ENCODE measurements around the gene IL1RL1. TPM values are rescaled to one million over a fixed set of nuclear protein-coding genes. Genes with fewer than 3 reads are reported as not detected.

Gene IL1RL1
- total RNA-seq, 1 experiment from 2014 or later = 0.15 TPM

DNA sequence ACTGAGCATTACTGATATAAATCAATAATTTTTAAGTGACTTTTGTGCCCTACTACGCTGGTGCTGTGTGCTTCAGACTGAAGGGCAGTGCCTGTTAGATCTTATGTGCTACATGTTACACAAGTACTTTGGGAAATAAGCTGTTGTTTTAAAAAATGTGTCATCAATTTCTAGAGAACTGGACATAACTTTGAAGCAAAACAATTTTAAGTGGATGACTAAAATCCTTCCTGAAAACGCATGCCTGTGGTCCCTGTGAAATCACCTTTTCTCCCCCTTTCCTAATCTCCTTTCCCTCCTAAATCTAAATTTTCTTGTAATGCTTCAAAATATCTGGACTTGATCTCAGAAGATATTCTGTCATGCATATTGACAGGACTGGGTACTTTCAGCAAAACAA lies 7.1 kb upstream of the IL1RL1 start:
- POLR2A ChIA-PET = no interaction called here
- intact Hi-C loops (cut with micrococcal nuclease; ENCODE audit: unreplicated experiment) = no loop called here

DNA sequence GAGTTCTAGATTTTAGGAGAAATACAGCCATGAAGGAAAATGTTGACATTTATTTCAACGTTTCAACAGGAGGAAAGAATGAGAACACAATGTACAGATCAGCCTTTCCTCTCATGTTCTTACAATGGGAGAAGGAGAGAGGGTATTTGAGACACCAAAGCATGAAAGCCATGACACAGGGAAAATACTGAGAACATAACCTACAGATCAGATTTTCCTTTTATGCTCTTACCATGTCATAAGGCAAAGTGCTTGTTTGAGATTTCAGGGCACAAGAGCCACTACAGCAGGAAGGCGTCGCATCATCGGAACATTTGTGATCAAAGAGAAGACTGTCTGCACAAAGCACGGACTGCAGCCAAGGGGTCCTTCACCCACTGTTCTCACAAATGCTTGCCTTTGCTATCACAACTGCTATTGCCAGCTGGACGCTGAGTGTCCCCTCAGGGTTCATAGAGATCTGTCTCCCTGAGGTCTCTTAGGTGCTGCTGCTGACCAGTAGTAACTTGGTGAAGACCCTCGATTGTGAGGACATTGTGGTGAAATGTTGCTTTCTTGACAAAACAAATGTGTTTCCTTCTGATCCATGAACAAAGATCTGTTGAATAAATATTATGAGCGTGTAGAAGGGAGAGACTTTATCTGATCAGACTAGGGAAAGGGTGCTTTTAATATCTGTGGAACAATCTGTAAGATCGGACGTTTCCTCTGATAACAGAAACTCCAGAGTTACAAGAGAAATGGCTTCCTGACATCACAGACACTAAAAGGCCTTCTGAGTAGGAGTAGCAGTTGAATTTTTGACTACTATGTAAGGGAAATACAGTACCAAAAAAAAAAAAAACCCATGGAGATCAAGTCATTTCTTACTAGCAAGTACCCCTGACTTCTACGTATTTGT lies 6.4 kb upstream of the IL1RL1 start:
- DNase-seq (ENCODE audit: low read depth, low spot score) (no peak), ATAC-seq (no peak)
- intact Hi-C loops (cut with micrococcal nuclease; ENCODE audit: unreplicated experiment) = no loop called here
- no peaks in the 10 kb centered on the region for H3K4me1 ChIP-seq (ENCODE audit: control insufficient read depth, insufficient read depth, low read length)
- H3K27me3 ChIP-seq (ENCODE audit: control insufficient read depth, insufficient read depth, low read length) = peaks cover 16% of the 10 kb centered on the region
- CTCF ChIA-PET = no interaction called here
- H3K27ac ChIP-seq (ENCODE audit: low read length) = no peak overlapping the region
- POLR2A ChIA-PET = no interaction called here
- no peak overlapping the region for H3K4me3 ChIP-seq (ENCODE audit: low read depth in 2 of 2, low read length in 2 of 2)
- no peak for TF ChIP-seq TCF7L2 (IDR thresholded peaks at IDR 0.05; ENCODE audit: low read depth, low read length)
- H3K36me3 ChIP-seq (ENCODE audit: control insufficient read depth, insufficient read depth, low read length) = no peaks in the 10 kb centered on the region
- no peaks in the 10 kb centered on the region for H3K9me3 ChIP-seq (ENCODE audit: control insufficient read depth, insufficient read depth, low read depth, low read length)
- no TSS peak for BruUV-seq (replicated peaks)
- in situ Hi-C loops (cut with HindIII; ENCODE audit: low pct_unique_long_range_greater_than_20kb, low sequenced_read_pairs) = no loop called here

More for the DNA sequence above, 7.1 kb upstream of the IL1RL1 start:
- Histone ChIP-seq H3K36me3 (ENCODE audit: control insufficient read depth, insufficient read depth, low read length) (no peaks in the 10 kb centered on the region), H3K9me3 (ENCODE audit: control insufficient read depth, insufficient read depth, low read depth, low read length) (no peaks in the 10 kb centered on the region), H3K27ac (ENCODE audit: low read length) (no peak overlapping the region), H3K27me3 (ENCODE audit: control insufficient read depth, insufficient read depth, low read length) (peaks cover 18% of the 10 kb centered on the region), H3K4me1 (ENCODE audit: control insufficient read depth, insufficient read depth, low read length) (no peaks in the 10 kb centered on the region), H3K4me3 (ENCODE audit: low read depth in 2 of 2, low read length in 2 of 2) (no peak overlapping the region)
- CTCF ChIA-PET = no interaction called here
- no peak for TF ChIP-seq POLR2AphosphoS5 (IDR thresholded peaks at IDR 0.05; ENCODE audit: low read depth, low read length)
- TF ChIP-seq, protein P1, sequence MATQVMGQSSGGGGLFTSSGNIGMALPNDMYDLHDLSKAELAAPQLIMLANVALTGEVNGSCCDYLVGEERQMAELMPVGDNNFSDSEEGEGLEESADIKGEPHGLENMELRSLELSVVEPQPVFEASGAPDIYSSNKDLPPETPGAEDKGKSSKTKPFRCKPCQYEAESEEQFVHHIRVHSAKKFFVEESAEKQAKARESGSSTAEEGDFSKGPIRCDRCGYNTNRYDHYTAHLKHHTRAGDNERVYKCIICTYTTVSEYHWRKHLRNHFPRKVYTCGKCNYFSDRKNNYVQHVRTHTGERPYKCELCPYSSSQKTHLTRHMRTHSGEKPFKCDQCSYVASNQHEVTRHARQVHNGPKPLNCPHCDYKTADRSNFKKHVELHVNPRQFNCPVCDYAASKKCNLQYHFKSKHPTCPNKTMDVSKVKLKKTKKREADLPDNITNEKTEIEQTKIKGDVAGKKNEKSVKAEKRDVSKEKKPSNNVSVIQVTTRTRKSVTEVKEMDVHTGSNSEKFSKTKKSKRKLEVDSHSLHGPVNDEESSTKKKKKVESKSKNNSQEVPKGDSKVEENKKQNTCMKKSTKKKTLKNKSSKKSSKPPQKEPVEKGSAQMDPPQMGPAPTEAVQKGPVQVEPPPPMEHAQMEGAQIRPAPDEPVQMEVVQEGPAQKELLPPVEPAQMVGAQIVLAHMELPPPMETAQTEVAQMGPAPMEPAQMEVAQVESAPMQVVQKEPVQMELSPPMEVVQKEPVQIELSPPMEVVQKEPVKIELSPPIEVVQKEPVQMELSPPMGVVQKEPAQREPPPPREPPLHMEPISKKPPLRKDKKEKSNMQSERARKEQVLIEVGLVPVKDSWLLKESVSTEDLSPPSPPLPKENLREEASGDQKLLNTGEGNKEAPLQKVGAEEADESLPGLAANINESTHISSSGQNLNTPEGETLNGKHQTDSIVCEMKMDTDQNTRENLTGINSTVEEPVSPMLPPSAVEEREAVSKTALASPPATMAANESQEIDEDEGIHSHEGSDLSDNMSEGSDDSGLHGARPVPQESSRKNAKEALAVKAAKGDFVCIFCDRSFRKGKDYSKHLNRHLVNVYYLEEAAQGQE (IDR thresholded peaks at IDR 0.05; ENCODE audit: insufficient read depth in 1 of 2, low read depth in 2 of 2, low read length in 1 of 2) = no peak
- TF ChIP-seq, protein P2, sequence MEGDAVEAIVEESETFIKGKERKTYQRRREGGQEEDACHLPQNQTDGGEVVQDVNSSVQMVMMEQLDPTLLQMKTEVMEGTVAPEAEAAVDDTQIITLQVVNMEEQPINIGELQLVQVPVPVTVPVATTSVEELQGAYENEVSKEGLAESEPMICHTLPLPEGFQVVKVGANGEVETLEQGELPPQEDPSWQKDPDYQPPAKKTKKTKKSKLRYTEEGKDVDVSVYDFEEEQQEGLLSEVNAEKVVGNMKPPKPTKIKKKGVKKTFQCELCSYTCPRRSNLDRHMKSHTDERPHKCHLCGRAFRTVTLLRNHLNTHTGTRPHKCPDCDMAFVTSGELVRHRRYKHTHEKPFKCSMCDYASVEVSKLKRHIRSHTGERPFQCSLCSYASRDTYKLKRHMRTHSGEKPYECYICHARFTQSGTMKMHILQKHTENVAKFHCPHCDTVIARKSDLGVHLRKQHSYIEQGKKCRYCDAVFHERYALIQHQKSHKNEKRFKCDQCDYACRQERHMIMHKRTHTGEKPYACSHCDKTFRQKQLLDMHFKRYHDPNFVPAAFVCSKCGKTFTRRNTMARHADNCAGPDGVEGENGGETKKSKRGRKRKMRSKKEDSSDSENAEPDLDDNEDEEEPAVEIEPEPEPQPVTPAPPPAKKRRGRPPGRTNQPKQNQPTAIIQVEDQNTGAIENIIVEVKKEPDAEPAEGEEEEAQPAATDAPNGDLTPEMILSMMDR (IDR thresholded peaks at IDR 0.05) = no peak
- no peak for TF ChIP-seq SIN3A (IDR thresholded peaks at IDR 0.05; ENCODE audit: borderline replicate concordance, insufficient read depth, low read depth, low read length)
- no peak for TF ChIP-seq TCF7L2 (IDR thresholded peaks at IDR 0.05; ENCODE audit: low read depth, low read length)
- ATAC-seq (no peak), DNase-seq (ENCODE audit: low read depth, low spot score) (no peak)
- in situ Hi-C loops (cut with HindIII; ENCODE audit: low pct_unique_long_range_greater_than_20kb, low sequenced_read_pairs) = no loop called here
- no TSS peak for BruUV-seq (replicated peaks)

DNA sequence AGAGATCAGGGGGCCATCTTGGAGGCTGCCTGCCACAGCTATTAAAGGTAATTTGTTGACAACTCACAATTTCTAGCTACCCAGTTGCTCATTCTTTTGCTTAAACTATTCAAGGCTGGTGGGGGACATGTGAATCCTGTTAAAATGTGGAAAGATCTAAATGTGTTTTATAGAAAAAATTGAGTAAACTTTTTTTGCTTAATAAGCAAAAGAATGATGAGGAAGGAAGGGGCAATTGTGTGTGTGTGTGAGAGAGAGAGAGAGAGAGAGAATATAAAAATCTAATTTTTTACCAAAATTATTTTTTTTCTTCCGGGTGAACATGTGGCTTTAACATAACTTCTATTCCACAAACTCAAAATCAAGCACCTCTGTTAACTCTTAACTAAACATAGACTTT lies 5.2 kb upstream of the IL1RL1 start:
- no peak for ATAC-seq
- in situ Hi-C loops (cut with HindIII; ENCODE audit: low pct_unique_long_range_greater_than_20kb, low sequenced_read_pairs) = no loop called here
- CTCF ChIA-PET = no interaction called here

More for the DNA sequence above, 5.2 kb upstream of the IL1RL1 start:
- no peak for DNase-seq (ENCODE audit: low read depth, low spot score)
- POLR2A ChIA-PET = no interaction called here
- Histone ChIP-seq H3K4me3 (ENCODE audit: low read depth in 2 of 2, low read length in 2 of 2) (no peak overlapping the region), H3K4me1 (ENCODE audit: control insufficient read depth, insufficient read depth, low read length) (no peaks in the 10 kb centered on the region), H3K27me3 (ENCODE audit: control insufficient read depth, insufficient read depth, low read length) (peaks cover 9% of the 10 kb centered on the region; the same call in 1 of the 2 replicates), H3K36me3 (ENCODE audit: control insufficient read depth, insufficient read depth, low read length) (no peaks in the 10 kb centered on the region), H3K9me3 (ENCODE audit: control insufficient read depth, insufficient read depth, low read depth, low read length) (no peaks in the 10 kb centered on the region), H3K27ac (ENCODE audit: low read length) (no peak overlapping the region)
- TF ChIP-seq, protein P2 (IDR thresholded peaks at IDR 0.05) = no peak
- TF ChIP-seq TCF7L2 (IDR thresholded peaks at IDR 0.05; ENCODE audit: low read depth, low read length) (no peak), SIN3A (IDR thresholded peaks at IDR 0.05; ENCODE audit: borderline replicate concordance, insufficient read depth, low read depth, low read length) (no peak), POLR2AphosphoS5 (IDR thresholded peaks at IDR 0.05; ENCODE audit: low read depth, low read length) (no peak)
- TF ChIP-seq, protein P1 (IDR thresholded peaks at IDR 0.05; ENCODE audit: insufficient read depth in 1 of 2, low read depth in 2 of 2, low read length in 1 of 2) = no peak
- intact Hi-C loops (cut with micrococcal nuclease; ENCODE audit: unreplicated experiment) = no loop called here
- BruUV-seq (replicated peaks) = no TSS peak

Measured in Panc1 (cell line).